GOT3 (cell line): Measurements from ENCODE around the gene MYO1E.
"Not testable (repeated sequence)": the region's sequence is repeated elsewhere in the genome, so short reads cannot be mapped to it uniquely, and the experiment has no call there.

Experiments
- DNase-seq: peaks from one replicate; lab custom pipeline; 2025; ENCODE audit warnings: mixed read lengths; lab: John Stamatoyannopoulos, UW

Gene MYO1E

GRCh38 chr15:59372352-59373211 lies at the start of gene MYO1E:
Gene MYO1E (minus strand): TSS chr15:59372871. CDS start chr15:59372500, 371 bp downstream.
- peak; percentile 65 for DNase-seq

DNA sequence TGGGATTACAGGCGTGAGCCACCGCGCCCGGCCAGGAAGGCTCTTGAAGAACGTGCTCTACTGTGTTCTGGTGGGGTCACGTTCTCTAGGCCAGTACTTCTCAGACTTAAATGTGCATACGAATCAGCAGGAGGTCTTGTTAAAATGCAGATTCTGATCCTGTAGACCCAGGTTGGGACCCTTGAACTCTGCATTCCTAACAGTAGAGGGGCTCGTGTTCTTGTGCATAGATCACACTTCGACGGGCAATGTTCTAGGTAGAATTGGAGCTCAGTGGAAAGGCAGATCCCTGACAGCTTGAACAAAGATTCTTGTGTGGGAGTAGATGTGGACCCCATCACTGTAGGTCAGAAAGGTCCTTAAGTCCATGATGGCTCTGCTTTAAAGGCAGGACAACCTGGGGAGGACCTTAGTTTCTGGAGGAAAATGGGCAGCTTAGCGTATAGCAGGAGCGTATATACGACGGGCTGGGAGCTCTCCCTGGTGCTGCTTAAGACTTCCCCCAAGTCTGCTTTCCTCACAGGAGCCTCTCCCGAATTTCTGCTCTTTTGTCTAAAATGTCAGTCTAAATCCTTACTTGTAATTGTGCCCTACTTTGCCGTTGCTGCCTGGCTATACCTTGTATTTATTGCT lies 48.4 kb upstream of the MYO1E start:
- no peak for DNase-seq

- DNase-seq, result no peak
Observed at GRCh38 chr15:59420108-59420507, 47.4 kb upstream of the MYO1E start.

DNA sequence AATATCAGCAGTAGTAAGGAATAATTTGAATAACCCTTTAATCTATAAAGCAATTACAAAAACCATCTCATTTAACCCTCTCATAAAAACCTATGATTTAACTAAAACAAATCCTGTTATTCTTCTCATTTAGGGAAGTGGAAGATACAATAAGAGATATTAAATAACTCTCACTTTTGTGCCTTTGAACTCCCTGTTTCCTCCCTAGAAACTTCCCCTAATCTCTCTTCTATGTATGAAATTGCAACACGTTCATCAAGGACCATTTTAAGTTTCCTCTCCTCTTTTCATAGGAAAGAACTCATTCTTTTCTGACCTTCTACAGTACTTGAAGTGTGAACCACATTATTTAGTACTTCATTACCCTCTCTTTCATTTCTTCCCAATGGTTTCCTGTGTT lies 46.5 kb upstream of the MYO1E start:
- no peak for DNase-seq

DNA sequence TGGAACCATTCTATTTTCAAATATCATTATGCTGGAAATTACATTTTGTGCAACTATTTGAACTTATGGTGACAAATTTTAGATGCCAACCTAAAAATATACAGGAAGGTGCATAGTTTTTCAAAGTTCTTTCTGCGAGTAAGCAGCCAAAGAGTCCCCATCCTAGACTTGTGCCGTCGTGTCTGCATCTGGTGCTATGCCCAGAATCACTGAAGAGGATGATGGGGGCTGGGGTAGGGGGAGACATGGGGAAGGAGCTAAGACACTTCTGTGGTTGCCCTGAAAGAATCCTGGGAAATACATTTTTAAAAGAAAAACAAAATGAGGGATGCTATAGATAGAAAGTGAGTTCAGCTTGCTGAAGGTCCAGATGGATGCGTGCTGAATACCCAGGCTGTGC lies 44.1 kb upstream of the MYO1E start:
- no peak for DNase-seq

GRCh38 chr15:59413577-59413976 lies 40.9 kb upstream of the MYO1E start:
- DNase-seq, result no peak

DNA sequence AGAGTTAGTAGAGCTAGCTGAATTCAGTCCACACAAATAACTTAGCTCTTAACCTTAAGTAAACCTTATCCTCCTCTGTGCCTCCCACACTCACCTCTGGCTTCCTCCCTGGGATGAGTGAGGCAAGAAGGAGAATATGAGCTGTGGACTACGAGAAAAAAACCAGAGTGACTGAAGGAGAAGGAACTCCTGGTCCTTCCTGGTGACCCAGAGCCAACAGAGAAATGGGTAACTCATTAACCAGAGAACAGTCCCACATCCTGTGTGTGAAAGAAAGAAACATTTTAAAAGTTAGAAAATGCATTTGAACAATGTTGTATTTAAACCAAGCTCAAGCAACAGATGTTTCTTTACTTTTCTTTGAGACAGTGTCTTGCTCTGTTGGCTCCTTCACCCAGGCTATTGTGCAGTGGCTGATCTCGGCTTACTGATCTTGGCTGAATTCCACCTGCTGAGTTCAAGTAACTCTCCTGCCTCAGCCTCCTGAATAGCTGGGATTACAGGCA lies 37.8 kb upstream of the MYO1E start:
- no peak for DNase-seq

- no peak for DNase-seq
Observed at GRCh38 chr15:59407946-59408345, 35.3 kb upstream of the MYO1E start.

- DNase-seq, result no peak
Observed at GRCh38 chr15:59406446-59406845, 33.8 kb upstream of the MYO1E start.

DNA sequence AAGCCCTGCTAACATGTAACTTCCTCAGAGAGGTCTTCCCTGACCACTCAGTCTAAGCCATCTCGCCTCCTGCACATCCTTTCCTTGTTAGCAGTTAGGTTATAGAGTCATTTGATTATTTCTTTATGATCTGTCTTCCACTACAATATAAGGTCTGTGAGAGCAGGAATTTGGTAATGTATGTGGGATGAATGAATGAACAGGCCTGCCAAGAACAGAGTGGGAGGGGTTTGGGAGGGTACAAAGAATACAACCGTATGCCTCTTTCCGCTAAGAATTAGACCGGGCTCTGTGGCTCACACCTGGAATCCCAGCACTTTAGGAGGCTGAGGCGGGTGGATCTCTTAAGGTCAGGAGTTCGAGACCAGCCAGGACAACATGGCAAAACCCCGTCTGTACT lies 32.4 kb upstream of the MYO1E start:
- DNase-seq, result no peak

GRCh38 chr15:59401824-59402569 lies 29.3 kb upstream of the MYO1E start:
- DNase-seq, result no peak

DNA sequence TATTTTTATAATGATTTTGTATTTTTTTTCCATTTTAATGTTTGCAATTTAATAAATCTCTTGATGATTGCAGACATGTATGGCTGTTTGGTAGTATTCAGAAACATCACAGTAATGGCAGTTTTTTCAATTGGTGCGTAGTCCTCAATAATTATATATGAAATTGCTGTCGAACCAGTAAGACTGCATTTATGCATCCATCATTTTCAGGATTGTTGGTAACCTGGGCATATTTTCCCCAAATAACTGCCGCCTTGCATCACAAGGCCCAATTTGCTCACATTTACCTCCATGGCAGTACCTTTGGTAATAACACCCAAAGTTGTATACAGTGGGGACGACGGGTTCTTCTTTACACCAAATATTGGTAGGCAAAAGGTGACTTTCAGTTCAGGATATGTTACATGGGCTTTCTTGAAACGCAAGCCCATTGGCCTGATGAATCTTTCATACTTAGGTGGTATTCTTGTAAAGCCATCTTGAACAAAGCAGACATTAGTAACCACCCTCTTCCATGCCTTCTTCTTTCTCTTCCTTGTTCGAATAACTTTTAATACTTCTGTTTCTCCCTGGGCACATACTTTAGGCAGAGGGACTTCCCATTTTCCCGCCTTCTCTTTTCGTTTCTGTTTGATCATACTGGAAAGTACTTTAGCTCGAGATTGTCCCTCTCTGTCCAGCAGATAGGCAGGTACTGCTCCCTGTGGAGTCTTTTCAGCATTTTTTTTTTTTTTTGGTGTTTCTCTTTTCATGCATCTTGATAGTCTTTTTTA lies 28.6 kb upstream of the MYO1E start:
- DNase-seq, result not testable (repeated sequence)

DNA sequence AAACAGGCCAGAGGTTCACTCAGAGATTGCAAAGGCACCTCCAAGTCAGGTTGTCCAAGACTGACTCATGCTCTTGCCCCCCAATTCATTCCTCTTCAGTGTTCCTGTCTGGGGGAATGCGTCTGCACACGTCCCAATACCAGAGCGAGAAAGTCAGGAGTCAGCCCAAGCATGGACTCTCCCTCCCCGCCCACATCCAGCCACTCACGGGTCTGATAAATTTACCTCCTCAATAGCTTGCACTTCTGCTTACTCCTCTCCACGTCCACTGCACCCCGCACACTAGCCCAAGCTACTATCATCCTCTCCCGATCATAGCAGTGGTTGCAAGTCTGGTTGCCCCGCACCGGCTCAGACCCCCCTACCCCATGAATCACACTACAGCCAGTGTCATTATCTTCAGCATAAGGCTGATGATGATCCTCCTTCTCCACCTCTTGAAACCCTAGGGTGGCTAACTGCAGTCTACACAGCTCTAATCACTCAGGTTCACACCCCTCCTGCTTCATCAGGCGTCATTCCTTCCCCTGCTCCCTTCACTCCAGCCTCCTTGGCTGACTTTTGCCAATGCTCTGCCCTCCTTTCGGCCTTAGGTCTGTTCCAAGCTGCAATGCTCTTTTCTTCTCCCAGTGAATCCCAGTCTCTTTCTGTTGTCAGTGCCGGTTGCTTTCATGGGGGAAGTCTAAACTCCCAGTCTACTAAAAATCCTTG lies 27.6 kb upstream of the MYO1E start:
- no peak for DNase-seq

DNA sequence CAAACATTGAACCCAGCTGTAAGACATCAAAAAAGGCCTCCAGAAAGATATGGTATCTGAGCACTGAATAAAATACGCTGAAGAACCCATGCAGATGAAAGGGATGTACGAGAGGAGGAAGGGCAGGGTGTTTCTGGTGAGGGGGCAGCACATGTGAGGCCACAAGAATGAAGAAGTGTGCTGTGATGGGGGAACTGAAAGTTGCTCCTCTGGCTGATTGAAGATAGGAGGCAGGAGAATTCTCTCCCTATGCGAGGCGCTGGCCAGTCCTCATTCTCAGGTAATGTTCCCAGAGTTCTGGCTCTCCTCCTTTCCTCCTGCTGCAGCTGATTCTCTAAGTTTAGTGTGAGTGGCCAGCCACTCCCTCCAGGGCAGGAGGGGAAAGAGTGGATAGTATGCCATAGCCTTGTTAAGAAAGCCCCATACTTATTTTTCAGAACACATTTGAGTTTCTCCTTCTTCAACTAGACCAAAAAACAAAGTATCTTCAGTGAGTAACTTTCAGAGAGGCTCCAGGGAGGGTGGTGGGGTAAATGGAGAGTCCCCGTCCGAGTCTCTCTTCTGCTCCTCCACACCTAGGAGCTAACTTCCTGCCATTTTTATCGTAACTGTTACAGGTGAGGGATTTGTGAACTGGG lies 26.9 kb upstream of the MYO1E start:
- DNase-seq, result no peak

GRCh38 chr15:59398220-59398619 lies 25.5 kb upstream of the MYO1E start:
- no peak for DNase-seq

- DNase-seq, result no peak
Observed at GRCh38 chr15:59396679-59397078, 24.0 kb upstream of the MYO1E start.

GRCh38 chr15:59396211-59396610 lies 23.5 kb upstream of the MYO1E start:
- DNase-seq, result no peak

GRCh38 chr15:59394166-59394661 lies 21.5 kb upstream of the MYO1E start:
- no peak for DNase-seq

DNA sequence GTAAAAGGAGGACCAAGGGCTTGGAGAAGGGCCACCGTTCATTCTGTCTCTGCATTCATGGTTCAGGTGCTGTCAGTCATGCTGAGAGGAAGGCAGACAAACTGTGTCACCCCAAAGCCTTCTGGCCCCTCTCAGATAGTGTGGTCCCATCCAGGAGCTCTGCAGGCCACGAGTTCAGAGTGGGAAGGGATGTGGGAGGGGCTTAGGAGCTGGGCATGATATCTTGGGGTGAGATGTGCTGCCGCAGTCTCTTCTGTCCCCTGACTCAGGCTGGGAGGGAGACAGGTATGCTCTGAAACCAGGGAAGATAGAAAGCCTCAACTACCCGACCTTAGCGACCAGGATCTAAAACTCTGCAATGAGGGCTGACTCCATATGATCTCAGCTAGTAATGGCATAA lies 19.6 kb upstream of the MYO1E start:
- DNase-seq, result no peak

GRCh38 chr15:59388670-59389069 lies 16.0 kb upstream of the MYO1E start:
- no peak for DNase-seq
